HG03097 (cell line): Measurements from ENCODE around the gene NPAS3.

Source experiments
- ATAC-seq: cut with Tn5 transposase; IDR thresholded peaks from one replicate; pipeline ENCODE4 v1.9.1; 2021; ENCODE audit not compliant: unreplicated experiment, low FRiP score

NPAS3 gene

GRCh38 chr14:33679461-33680225 lies 741.0 kb downstream of the NPAS3 start:
- no peak for ATAC-seq

- no peak for ATAC-seq
Observed at GRCh38 chr14:33680873-33681272, 742.2 kb downstream of the NPAS3 start.

GRCh38 chr14:33682760-33683159 lies 744.1 kb downstream of the NPAS3 start:
- no peak for ATAC-seq

- no peak for ATAC-seq
Observed at GRCh38 chr14:33685026-33685425, 746.3 kb downstream of the NPAS3 start.

GRCh38 chr14:33685698-33686097 lies 747.0 kb downstream of the NPAS3 start:
- ATAC-seq, result no peak

- ATAC-seq, result no peak
Observed at GRCh38 chr14:33686218-33686617, 747.5 kb downstream of the NPAS3 start.

GRCh38 chr14:33686856-33687255 lies 748.2 kb downstream of the NPAS3 start:
- ATAC-seq, result no peak

- no peak for ATAC-seq
Observed at GRCh38 chr14:33689680-33690079, 751.0 kb downstream of the NPAS3 start.

GRCh38 chr14:33691907-33692306 lies 753.2 kb downstream of the NPAS3 start:
- no peak for ATAC-seq

GRCh38 chr14:33692762-33693161 lies 754.1 kb downstream of the NPAS3 start:
- ATAC-seq, result no peak

- ATAC-seq, result no peak
Observed at GRCh38 chr14:33693237-33693636, 754.6 kb downstream of the NPAS3 start.

GRCh38 chr14:33696165-33696564 lies 757.5 kb downstream of the NPAS3 start:
- ATAC-seq, result no peak

GRCh38 chr14:33699300-33699983 lies 760.8 kb downstream of the NPAS3 start:
- no peak for ATAC-seq

GRCh38 chr14:33700052-33700451 lies 761.4 kb downstream of the NPAS3 start:
- ATAC-seq, result no peak

GRCh38 chr14:33702293-33702692 lies 763.6 kb downstream of the NPAS3 start:
- ATAC-seq, result no peak

GRCh38 chr14:33704481-33704880 lies 765.8 kb downstream of the NPAS3 start:
- ATAC-seq, result no peak

- ATAC-seq, result no peak
Observed at GRCh38 chr14:33705490-33705889, 766.8 kb downstream of the NPAS3 start.

GRCh38 chr14:33707716-33708115 lies 769.0 kb downstream of the NPAS3 start:
- no peak for ATAC-seq

- ATAC-seq, result no peak
Observed at GRCh38 chr14:33709283-33709682, 770.6 kb downstream of the NPAS3 start.

GRCh38 chr14:33709711-33710110 lies 771.0 kb downstream of the NPAS3 start:
- ATAC-seq, result no peak

- ATAC-seq, result no peak
Observed at GRCh38 chr14:33710273-33710672, 771.6 kb downstream of the NPAS3 start.

- no peak for ATAC-seq
Observed at GRCh38 chr14:33711194-33711593, 772.5 kb downstream of the NPAS3 start.
